ENCODE results near the gene ASB16.
"Not testable (repeated sequence)": the region's sequence is repeated elsewhere in the genome, so short reads cannot be mapped to it uniquely, and the experiment has no call there.

Gene ASB16, protein sequence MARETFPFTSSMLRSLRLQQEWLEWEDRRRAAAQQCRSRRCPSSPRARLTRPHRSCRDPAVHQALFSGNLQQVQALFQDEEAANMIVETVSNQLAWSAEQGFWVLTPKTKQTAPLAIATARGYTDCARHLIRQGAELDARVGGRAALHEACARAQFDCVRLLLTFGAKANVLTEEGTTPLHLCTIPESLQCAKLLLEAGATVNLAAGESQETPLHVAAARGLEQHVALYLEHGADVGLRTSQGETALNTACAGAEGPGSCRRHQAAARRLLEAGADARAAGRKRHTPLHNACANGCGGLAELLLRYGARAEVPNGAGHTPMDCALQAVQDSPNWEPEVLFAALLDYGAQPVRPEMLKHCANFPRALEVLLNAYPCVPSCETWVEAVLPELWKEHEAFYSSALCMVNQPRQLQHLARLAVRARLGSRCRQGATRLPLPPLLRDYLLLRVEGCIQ

DNA sequence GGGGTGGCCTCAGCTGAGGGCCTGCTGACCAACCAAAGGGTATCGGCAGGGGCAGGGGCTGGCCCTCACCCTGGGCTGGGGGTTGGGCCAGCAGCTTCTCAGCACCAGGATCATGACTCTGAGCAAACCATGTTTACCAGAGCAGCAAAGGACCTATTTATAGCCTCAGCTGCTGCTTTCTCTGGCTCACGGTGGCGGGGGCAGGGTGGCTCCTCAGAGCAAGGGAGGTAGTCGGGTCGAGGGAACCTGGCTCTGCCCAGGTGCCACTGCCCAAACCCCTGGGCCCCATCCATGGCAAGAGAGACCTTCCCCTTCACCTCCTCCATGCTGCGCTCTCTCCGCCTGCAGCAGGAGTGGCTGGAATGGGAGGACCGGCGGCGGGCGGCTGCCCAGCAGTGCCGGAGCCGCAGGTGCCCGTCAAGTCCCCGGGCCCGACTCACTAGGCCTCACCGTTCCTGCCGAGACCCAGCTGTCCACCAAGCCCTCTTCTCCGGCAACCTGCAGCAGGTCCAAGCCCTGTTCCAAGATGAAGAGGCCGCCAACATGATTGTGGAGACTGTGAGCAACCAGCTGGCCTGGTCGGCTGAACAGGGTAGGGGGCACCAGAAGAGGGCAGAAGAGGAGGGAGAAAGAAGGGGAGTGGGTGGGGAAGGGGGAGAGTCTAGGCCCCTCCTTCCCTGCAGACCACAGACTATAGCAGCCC lies at the start of gene ASB16:
ASB16 (plus strand) TSS at position 206 of the 703 bp plus-strand sequence; CDS start at position 292, 86 bp downstream.
- Mint-ChIP-seq H3K36me3 (no peaks in the 10 kb centered on the region), H3K27ac (no peak within 1 kb of the TSS), H3K4me3 (no peak within 1 kb of the TSS), H3K4me1 (peaks cover 12% of the 10 kb centered on the region), H3K27me3 (no peaks in the 10 kb centered on the region), H3K9me3 (no peaks in the 10 kb centered on the region)

DNA sequence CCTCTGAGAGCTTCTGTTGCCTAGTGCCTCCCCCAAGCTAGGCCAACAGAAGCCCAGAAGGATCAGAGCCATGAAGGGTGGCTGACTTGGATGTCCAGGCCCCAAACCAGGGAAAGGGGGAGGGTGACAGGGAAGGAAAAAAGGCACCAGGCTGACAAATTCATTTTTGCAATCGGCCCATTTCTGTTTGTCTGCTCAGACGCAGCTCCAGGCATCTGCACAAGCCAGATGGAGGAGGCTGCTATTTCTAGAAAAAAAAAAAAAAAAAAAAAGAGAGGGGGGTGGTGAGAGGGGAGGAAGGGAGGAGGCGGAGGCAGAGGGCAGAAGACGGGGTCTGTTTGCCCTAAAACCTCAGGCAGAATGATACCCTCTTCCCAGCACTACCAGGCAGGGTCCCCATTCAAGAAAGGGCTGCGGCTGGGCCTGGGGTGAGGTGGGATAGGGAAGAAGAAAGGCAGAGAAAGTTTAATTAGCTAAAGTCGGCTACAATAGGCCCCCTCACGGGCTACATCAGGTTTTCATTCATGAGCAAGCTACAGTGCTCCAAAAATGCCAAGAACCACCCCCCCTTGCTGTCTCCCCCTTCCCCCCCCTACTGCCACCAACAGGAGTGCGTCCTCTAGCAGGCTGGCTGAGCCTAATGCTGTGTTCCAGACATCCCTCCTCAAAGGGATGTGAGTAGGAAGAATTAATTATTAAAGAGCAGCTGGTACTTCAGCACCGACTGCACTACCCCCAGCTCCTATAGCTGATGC lies 49.5 kb upstream of the ASB16 start:
- H3K9me3 Mint-ChIP-seq: no peaks in the 10 kb centered on the region
- no peaks in the 10 kb centered on the region for H3K27me3 Mint-ChIP-seq
- H3K36me3 Mint-ChIP-seq: no peaks in the 10 kb centered on the region
- H3K4me3 Mint-ChIP-seq: peak overlapping the region; percentile 58
- H3K27ac Mint-ChIP-seq: no peak overlapping the region
- H3K4me1 Mint-ChIP-seq: peaks cover 54% of the 10 kb centered on the region

DNA sequence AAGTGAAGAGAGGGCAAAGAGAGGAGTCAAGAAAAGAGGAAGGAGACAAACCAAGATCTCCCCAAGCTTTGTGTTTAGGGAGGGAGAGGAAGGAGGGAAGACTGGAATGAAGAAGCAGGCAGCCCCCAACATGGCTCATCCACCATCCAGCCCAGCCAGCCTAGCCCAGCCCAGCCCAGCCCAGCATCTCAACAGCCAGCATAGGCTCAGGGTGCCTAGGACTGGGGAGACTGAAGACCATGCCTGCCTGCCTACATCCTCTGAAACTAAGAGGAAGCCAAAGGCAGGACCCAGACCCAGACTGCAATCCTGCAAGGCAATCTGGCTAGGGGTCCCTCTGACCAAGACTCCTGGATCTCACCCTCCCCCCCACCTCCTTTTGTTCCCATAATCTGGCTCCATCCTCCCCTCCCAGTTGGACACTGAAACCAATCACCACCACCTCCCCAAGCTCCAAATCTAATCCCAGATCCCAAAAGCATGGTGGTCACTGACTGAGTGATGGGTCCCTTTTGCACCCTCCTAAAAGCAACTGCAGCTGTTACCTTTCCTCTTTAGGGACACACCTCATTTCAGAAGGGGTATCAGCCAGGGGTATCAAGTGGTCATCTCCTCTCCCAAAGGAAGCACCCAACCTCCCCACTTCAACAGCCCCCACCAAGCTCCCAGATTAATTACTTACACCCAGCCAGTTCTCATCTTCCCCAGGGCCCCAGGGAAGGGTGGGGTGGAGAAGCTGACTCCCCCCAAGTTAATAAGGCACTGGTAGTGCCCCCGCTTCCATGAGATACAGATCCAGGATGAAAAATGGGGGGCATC lies 48.3 kb upstream of the ASB16 start:
- Mint-ChIP-seq H3K9me3 (no peaks in the 10 kb centered on the region), H3K4me1 (peaks cover 48% of the 10 kb centered on the region), H3K4me3 (peak overlapping the region; percentile 91), H3K36me3 (no peaks in the 10 kb centered on the region), H3K27me3 (no peaks in the 10 kb centered on the region), H3K27ac (peak overlapping the region; percentile 93)

DNA sequence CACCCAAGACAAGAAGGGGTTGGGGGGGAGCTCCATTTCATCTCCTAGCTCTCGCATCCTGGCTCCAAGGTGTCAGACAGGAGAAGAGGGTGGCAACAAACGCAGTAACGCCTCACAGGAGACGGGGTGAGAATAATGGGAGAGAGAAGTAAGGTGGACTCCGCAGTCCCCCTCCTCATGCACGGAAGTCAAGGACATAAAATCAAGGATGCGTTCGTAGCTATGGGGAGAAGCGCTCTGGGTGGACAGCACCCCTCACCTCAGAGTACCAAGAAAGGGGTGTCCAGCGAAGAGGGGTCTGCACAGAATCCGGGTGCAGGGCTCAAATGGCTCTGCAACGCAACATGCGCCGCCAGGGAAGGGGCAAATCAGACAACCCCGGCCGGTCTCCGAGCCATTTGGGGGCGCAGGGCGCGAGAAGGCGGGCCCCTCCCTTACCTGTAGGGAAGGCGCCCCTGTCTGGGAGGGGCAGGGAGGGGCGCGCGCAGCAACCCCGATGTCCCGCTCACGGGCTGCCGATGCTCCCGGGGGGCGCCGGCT lies 47.6 kb upstream of the ASB16 start:
- Mint-ChIP-seq H3K4me3 (peak overlapping the region; percentile 91), H3K36me3 (no peaks in the 10 kb centered on the region), H3K27ac (peak overlapping the region; percentile 93), H3K9me3 (no peaks in the 10 kb centered on the region), H3K4me1 (peaks cover 48% of the 10 kb centered on the region), H3K27me3 (no peaks in the 10 kb centered on the region)

DNA sequence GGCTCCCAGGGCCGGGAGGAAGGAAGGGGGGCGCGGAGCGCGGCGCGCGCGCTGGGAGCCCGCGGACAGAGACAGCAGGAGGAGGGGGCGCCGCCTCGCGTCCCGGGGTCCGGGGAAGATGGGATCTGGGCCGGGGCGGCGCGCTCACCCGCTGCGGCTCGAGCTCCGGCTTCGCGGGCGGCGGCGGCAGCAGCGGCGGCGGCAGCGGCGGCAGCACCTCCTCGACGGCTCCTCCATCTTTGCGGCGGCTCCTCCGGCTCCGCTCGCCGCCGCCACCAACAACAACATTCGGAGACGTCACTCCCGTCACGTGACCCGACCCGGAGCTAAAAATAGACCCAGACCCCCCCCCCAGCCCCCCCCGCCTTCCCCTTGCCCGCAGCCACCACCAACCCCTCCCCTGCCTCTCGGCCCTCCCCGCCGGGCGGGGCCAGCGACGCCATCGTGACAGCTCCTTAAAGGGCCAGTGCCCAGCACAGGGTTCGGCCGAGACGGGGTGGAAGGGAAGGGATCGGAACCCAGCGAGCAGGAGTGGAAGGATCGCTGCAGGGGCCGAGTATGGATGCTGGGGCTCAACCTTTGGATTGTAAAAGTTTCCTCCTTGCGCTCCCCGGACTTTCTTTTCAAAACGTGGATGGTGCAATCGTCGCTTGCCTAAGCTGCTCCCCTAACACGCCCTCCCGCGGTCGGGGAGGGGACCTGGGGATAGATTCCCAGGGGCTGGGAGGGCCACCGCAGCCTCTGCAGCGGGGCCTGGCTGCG lies 47.0 kb upstream of the ASB16 start, which contains the start of gene HDAC5:
HDAC5 (minus strand) TSS at position 286 of the 762 bp plus-strand sequence. CDS start 6,126 bp downstream, outside the sequence.
- Mint-ChIP-seq H3K9me3 (no peaks in the 10 kb centered on the region), H3K4me3 (peak within 1 kb of the TSS; percentile 91), H3K27ac (peak within 1 kb of the TSS; percentile 97), H3K27me3 (no peaks in the 10 kb centered on the region), H3K4me1 (peaks cover 43% of the 10 kb centered on the region), H3K36me3 (no peaks in the 10 kb centered on the region)

DNA sequence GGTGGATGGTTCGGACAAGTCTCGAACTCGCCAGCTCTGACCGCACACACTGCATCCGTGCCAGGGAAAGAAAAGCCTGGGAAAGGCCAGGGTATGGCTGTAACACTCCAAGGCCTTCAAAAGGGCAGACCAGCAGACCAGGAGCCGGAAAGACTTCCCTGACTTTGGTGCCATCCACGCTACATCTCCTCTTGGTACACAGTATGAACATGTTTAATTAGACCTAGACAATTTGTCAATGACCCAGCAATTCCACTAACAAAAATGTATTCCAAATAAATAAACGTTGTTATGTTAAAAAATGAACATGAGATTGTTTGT lies 46.4 kb upstream of the ASB16 start:
- no peaks in the 10 kb centered on the region for H3K27me3 Mint-ChIP-seq
- no peaks in the 10 kb centered on the region for H3K9me3 Mint-ChIP-seq
- H3K27ac Mint-ChIP-seq: peak overlapping the region; percentile 97
- H3K4me3 Mint-ChIP-seq: peak overlapping the region; percentile 91
- peaks cover 38% of the 10 kb centered on the region for H3K4me1 Mint-ChIP-seq
- H3K36me3 Mint-ChIP-seq: no peaks in the 10 kb centered on the region

DNA sequence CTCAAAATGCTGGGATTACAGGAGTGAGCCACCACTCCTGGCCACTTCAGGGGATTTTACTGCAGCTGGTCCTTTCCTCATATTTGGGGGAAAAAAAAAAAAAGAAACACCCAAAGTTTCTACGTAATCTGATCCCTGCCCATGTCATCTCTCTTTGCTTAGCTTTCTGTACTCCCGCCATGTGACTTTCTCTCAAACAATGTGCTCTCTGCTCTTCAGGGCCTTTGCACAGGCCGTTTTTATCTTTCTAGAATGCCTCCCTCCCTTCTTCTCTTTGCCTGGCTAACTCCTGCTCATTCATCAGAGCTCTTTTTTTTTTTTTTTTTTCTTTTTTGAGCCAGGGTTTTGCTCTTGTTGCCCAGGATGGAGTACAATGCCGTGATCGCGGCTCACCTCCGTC lies 42.1 kb upstream of the ASB16 start:
- H3K27me3 Mint-ChIP-seq: no peaks in the 10 kb centered on the region
- no peaks in the 10 kb centered on the region for H3K9me3 Mint-ChIP-seq
- H3K4me3 Mint-ChIP-seq: no peak overlapping the region
- peaks cover 6% of the 10 kb centered on the region for H3K4me1 Mint-ChIP-seq
- no peaks in the 10 kb centered on the region for H3K36me3 Mint-ChIP-seq
- H3K27ac Mint-ChIP-seq: no peak overlapping the region

DNA sequence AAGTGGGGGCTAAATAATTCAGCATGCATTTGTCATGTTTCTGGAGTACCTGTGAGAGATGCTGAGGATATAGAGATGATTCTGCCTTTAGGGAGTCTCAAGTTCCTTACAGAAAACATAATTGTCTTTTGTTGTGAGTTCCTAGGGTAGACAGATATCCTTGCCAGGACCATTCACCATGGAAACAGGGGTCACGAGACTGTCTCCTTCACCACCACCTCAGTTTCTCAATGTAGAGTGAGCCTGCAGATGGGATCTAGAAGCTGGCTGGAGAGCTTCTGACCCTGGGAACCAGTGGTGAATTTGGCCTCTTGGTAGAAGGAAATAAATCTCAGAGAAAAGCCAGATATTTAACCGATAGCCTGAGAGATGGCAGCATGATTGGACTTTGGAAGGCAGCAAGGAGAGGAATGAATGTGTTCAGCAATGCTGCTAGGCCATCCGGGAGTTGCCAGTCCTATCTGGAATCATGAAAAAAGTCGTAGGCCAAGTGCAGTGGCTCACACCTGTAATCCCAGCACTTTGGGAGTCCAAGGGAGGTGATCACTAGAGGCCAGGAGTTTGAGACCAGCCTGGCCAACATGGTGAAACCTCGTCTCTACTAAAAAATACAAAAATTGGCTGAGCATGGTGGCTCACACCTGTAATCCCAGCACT lies 39.7 kb upstream of the ASB16 start:
- Mint-ChIP-seq H3K4me1 (no peaks in the 10 kb centered on the region), H3K27me3 (no peaks in the 10 kb centered on the region), H3K9me3 (no peaks in the 10 kb centered on the region), H3K36me3 (no peaks in the 10 kb centered on the region), H3K27ac (no peak overlapping the region), H3K4me3 (no peak overlapping the region)

DNA sequence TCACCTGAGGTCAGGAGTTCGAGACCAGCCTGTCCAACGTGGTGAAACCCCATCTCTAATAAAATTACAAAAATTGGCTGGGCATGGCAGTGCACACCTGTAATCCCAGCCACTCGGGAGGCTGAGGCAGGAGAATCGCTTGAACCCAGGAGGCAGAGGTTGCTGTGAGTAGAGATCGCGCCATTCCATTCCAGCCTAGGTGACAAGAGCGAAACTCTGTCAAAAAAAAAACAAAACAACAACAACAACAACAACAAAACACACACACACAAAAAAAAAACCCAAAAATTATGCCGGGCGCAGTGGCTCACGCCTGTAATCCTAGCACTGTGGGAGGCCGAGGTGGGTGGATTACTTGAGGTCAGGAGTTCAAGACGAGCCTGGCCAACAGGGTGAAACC lies 39.1 kb upstream of the ASB16 start:
- not testable (repeated sequence) for H3K27ac Mint-ChIP-seq, H3K4me1 Mint-ChIP-seq, H3K27me3 Mint-ChIP-seq, H3K36me3 Mint-ChIP-seq, H3K9me3 Mint-ChIP-seq, H3K4me3 Mint-ChIP-seq

DNA sequence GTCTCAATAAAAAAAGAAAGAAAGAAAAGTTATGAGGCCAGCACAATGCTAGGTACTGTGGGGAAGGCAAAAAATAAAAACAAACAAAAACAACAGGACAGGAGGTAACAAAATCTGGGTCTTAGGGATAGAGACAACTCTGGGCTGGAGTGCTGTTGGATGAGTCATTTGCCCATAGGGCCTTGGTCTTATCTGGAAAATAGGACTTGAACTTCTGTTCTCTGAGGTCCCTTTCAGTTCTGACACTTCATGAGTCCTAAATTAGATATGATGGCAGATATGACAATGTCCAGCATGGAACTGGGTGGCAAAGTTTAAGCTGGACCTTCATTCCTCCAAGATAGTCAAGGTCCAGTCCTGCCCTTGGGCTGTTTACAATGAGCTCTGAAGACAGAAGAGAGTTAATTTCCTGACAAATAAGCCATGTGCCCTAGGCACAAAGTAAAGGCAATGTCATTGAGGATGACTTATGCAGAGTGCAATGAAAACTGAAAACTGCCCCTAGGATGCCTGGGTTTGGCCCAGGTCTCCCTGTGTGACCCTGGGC lies 38.2 kb upstream of the ASB16 start:
- H3K4me3 Mint-ChIP-seq: no peak overlapping the region
- no peaks in the 10 kb centered on the region for H3K4me1 Mint-ChIP-seq
- H3K36me3 Mint-ChIP-seq: no peaks in the 10 kb centered on the region
- no peaks in the 10 kb centered on the region for H3K27me3 Mint-ChIP-seq
- H3K27ac Mint-ChIP-seq: no peak overlapping the region
- H3K9me3 Mint-ChIP-seq: no peaks in the 10 kb centered on the region

DNA sequence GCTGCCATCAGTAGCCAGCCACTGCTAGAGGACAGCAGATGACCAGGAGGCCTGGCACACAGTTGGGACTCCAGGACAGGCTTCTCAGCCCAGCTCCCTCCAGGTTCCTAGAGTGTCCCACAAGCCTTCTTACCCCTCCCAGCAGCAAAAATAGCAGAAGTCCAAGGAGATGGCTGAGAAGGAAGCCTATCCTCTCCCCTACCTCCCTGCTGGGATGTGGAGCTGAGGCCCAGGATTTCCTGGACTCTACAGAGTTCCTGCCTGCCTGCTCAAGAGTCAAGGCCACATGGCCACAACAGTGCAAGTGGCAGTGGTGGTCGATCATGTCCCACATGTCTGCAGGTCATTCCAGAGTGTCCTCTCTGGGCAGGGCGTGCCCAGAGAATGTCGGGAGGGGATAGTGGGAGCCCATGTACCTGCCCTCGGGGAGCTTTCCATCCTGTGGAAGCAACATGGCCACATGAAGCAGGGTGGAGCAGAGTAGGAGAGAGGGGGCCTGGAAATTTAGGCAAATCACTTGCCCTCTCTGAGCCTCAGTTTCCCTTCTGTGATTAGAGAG lies 36.5 kb upstream of the ASB16 start:
- peaks cover 13% of the 10 kb centered on the region for H3K4me1 Mint-ChIP-seq
- no peak overlapping the region for H3K27ac Mint-ChIP-seq

DNA sequence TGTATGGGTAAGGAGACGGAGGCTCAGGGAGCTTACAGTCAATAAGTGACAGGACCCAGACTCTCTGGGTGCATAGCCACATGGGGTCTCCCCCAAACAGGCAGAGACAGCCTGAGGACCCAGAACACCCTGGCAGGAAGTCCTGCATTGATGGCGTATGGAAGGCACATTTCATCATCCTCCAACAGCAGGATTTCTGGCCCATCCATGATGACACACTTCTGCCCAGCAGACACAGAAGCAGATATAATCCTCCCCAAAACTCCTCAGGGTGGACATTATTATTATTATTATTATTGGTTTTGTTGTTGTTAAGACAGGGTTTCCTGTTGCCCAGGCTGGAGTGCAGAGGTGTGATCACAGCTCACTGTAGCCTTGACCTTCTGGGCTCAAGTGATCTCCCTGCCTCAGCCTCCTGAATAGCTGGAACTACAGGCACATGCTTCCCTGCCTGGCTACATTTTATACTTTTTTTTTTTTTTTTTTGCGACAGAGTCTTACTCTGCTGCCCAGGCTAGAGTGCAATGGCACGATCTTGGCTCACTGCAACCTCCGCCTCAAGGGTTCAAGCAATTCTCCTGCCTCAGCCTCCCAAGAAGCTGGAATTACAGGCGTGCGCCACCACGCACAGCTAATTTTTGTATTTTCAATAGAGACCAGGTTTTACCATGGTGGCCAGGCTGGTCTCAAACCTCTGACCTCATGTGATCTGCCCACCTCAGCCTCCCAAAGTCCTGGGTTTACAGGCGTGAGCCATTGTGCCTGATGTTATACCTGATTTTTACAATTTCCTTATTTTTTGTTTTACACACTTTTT lies 35.5 kb upstream of the ASB16 start:
- Mint-ChIP-seq H3K4me3 (no peak overlapping the region), H3K27ac (no peak overlapping the region), H3K9me3 (no peaks in the 10 kb centered on the region), H3K27me3 (no peaks in the 10 kb centered on the region), H3K36me3 (no peaks in the 10 kb centered on the region), H3K4me1 (peaks cover 13% of the 10 kb centered on the region)

More for the DNA sequence above, 36.5 kb upstream of the ASB16 start:
- H3K4me3 Mint-ChIP-seq: no peak overlapping the region
- H3K36me3 Mint-ChIP-seq: no peaks in the 10 kb centered on the region
- H3K27me3 Mint-ChIP-seq: no peaks in the 10 kb centered on the region
- H3K9me3 Mint-ChIP-seq: no peaks in the 10 kb centered on the region
